DND-41 (cell line): Measurements from ENCODE around the gene RBMS2.

Source experiments
- ATAC-seq: fragments of 200-7000 bp; cut with Tn5 transposase; 3 replicates; pipeline ENCODE4 v1.9.1; 2021; ENCODE audit warnings: low read depth; ENCODE audit not compliant: insufficient read depth
- DNase-seq: peaks from one replicate; pipeline ENCODE4 v3.0.0-alpha.2; 2020
- H2AFZ ChIP-seq: 2 replicates; pipeline ENCODE4 v1.6.0; 2012; ENCODE audit warnings: low read depth, low read length
- H3K27ac ChIP-seq: 2 replicates; pipeline ENCODE4 v1.5.1; 2012; ENCODE audit warnings: low read length, inconsistent platforms
- H3K27me3 ChIP-seq: fragments of 200-600 bp; sonication (generic); 2 replicates; pipeline ENCODE4 v1.6.0; 2012; ENCODE audit warnings: low read length, mild to moderate bottlenecking, inconsistent platforms; ENCODE audit not compliant: insufficient read depth, poor library complexity
- H3K36me3 ChIP-seq: 2 replicates; pipeline ENCODE4 v1.5.1; 2012; ENCODE audit warnings: low read length, inconsistent platforms; ENCODE audit not compliant: insufficient read depth
- H3K4me1 ChIP-seq: 2 replicates; pipeline ENCODE4 v1.5.1; 2012; ENCODE audit warnings: mild to moderate bottlenecking, low read length; ENCODE audit not compliant: insufficient read depth
- H3K4me2 ChIP-seq: 2 replicates; pipeline ENCODE4 v1.6.0; 2012; ENCODE audit warnings: mild to moderate bottlenecking, moderate library complexity, low read length, inconsistent platforms; ENCODE audit not compliant: insufficient read depth
- H3K4me3 ChIP-seq, 2 experiments: fragments of 200-600 bp in 1 of 2; shearing (Covaris generic) in 1 of 2; 2 replicates each; pipeline ENCODE4 v1.5.1; 2012 to 2016; ENCODE audit warnings: inconsistent platforms in 2 of 2, low read length in 2 of 2, mild to moderate bottlenecking in 2 of 2, low read depth in 1 of 2, moderate library complexity in 1 of 2
- H3K79me2 ChIP-seq: 2 replicates; pipeline ENCODE4 v1.6.0; 2012; ENCODE audit warnings: low read length, inconsistent platforms; ENCODE audit not compliant: insufficient read depth
- H3K9ac ChIP-seq: 2 replicates; pipeline ENCODE4 v1.6.0; 2012; ENCODE audit warnings: low read depth, mild to moderate bottlenecking, inconsistent platforms, low read length, moderate library complexity
- H3K9me3 ChIP-seq: 2 replicates; pipeline ENCODE4 v1.5.1; 2012; ENCODE audit warnings: low read length, moderate library complexity, mild to moderate bottlenecking, inconsistent platforms; ENCODE audit not compliant: insufficient read depth, severe bottlenecking
- H4K20me1 ChIP-seq: 2 replicates; pipeline ENCODE4 v1.6.0; 2012; ENCODE audit warnings: low read length; ENCODE audit not compliant: insufficient read depth
- EZH2 ChIP-seq: IDR thresholded peaks from 3 replicates; pipeline ENCODE4 v1.6.1; 2012; ENCODE audit warnings: borderline replicate concordance, low read depth, mild to moderate bottlenecking, moderate library complexity, low read length, inconsistent platforms; ENCODE audit not compliant: severe bottlenecking
- TF ChIP-seq, protein P1 (sequence below): IDR thresholded peaks from 2 replicates; pipeline ENCODE4 v1.5.1; 2012; ENCODE audit warnings: borderline replicate concordance, low read length, moderate library complexity, mild to moderate bottlenecking; ENCODE audit not compliant: poor library complexity, severe bottlenecking; ENCODE audit errors: extremely low read depth

Gene RBMS2

GRCh38 chr12:56593909-56594621 lies 72.4 kb downstream of the RBMS2 start:
- Histone ChIP-seq H3K27ac (no peak overlapping the region), H3K4me2 (no peak overlapping the region), H3K27me3 (no peaks in the 10 kb centered on the region), H3K4me1 (no peaks in the 10 kb centered on the region), H3K9me3 (no peaks in the 10 kb centered on the region), H3K36me3 (peaks cover 27% of the 10 kb centered on the region), H3K79me2 (no peaks in the 10 kb centered on the region), H2AFZ (no peak overlapping the region), H3K9ac (no peak overlapping the region), H3K4me3 (no peak overlapping the region), H4K20me1 (0 out of 2 replicates have a peak, but pooled peaks cover 3% of the 10 kb centered on the region)
- DNase-seq (peak; percentile 73), ATAC-seq (peak; percentile 80)
- TF ChIP-seq EZH2: no peak
- TF ChIP-seq, protein P1, sequence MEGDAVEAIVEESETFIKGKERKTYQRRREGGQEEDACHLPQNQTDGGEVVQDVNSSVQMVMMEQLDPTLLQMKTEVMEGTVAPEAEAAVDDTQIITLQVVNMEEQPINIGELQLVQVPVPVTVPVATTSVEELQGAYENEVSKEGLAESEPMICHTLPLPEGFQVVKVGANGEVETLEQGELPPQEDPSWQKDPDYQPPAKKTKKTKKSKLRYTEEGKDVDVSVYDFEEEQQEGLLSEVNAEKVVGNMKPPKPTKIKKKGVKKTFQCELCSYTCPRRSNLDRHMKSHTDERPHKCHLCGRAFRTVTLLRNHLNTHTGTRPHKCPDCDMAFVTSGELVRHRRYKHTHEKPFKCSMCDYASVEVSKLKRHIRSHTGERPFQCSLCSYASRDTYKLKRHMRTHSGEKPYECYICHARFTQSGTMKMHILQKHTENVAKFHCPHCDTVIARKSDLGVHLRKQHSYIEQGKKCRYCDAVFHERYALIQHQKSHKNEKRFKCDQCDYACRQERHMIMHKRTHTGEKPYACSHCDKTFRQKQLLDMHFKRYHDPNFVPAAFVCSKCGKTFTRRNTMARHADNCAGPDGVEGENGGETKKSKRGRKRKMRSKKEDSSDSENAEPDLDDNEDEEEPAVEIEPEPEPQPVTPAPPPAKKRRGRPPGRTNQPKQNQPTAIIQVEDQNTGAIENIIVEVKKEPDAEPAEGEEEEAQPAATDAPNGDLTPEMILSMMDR: peak; percentile 98

- Histone ChIP-seq H3K9ac (no peak overlapping the region), H3K36me3 (peaks cover 55% of the 10 kb centered on the region), H3K4me2 (no peak overlapping the region), H3K27me3 (no peaks in the 10 kb centered on the region), H3K4me3 (no peak overlapping the region), H4K20me1 (no peaks in the 10 kb centered on the region), H2AFZ (no peak overlapping the region), H3K27ac (no peak overlapping the region), H3K9me3 (no peaks in the 10 kb centered on the region), H3K79me2 (no peaks in the 10 kb centered on the region), H3K4me1 (no peaks in the 10 kb centered on the region)
- DNase-seq: no peak
- no peak for ATAC-seq
- TF ChIP-seq, protein P1: no peak
- TF ChIP-seq EZH2: no peak
Observed at GRCh38 chr12:56596815-56597214, 75.2 kb downstream of the RBMS2 start.

GRCh38 chr12:56599041-56599440 lies 77.4 kb downstream of the RBMS2 start:
- H2AFZ ChIP-seq: no peak overlapping the region
- TF ChIP-seq, protein P1: no peak
- TF ChIP-seq EZH2: no peak
- H4K20me1 ChIP-seq: no peaks in the 10 kb centered on the region

More at GRCh38 chr12:56599041-56599440, 77.4 kb downstream of the RBMS2 start:
- no peak overlapping the region for H3K4me2 ChIP-seq
- no peaks in the 10 kb centered on the region for H3K4me1 ChIP-seq
- no peak overlapping the region for H3K9ac ChIP-seq
- no peaks in the 10 kb centered on the region for H3K79me2 ChIP-seq
- no peak overlapping the region for H3K4me3 ChIP-seq
- H3K27me3 ChIP-seq: no peaks in the 10 kb centered on the region
- ATAC-seq: no peak
- peaks cover 76% of the 10 kb centered on the region for H3K36me3 ChIP-seq
- H3K9me3 ChIP-seq: no peaks in the 10 kb centered on the region
- no peak overlapping the region for H3K27ac ChIP-seq
- DNase-seq: no peak
